GM10248 (cell line): ENCODE data around the gene ZNF678.

Experiments
- CTCF ChIA-PET: fragments of 300-600 bp; sonication (Branson Sonifier 250); formaldehyde crosslinking; extraction: SDS; loops from one replicate; lab custom pipeline; 2021; ENCODE audit warnings: antibody characterized with exemption; lab: Yijun Ruan, JAX
- POLR2A ChIA-PET: fragments of 350-650 bp; sonication (Branson Sonifier 250); formaldehyde crosslinking; extraction: SDS; loops from one replicate; lab custom pipeline; 2020; ENCODE audit warnings: antibody characterized with exemption; lab: Yijun Ruan, JAX
- DNase-seq: peaks from one replicate; pipeline ENCODE4 v3.0.0; 2012; ENCODE audit errors: extremely low spot score
- CTCF ChIP-seq: IDR thresholded peaks from 2 replicates; pipeline ENCODE4 v1.5.1; 2012; ENCODE audit warnings: mild to moderate bottlenecking, low read depth; ENCODE audit errors: extremely low read depth, missing control alignments, control extremely low read depth

The ZNF678 gene

DNA sequence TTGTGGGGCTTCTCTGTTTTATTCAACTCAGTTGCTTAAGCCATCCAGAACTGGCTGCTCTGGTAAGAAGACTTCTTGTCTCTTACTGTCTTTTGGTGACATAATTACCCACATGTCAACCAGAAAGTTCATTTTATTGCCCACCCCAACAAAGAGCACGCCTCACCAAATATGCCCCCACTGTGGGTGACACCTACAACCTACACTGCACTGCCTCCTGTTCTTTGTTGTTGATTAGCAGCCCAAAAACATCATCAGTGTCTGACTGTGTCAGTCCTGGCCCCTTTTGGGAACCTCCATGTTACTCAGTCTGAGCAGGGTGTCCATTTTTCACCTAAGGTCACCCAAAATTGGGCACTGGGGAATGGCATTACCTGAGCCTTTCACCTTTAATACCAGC lies 49.3 kb downstream of the ZNF678 start:
- POLR2A ChIA-PET: no interaction called here
- CTCF ChIA-PET: no interaction called here
- DNase-seq: no peak
- TF ChIP-seq CTCF: no peak

- CTCF ChIA-PET: no interaction called here
- POLR2A ChIA-PET: no interaction called here
- DNase-seq: no peak
- TF ChIP-seq CTCF: no peak
These were observed 50.2 kb downstream of the ZNF678 start for GRCh38 chr1:227613526-227613925.

DNA sequence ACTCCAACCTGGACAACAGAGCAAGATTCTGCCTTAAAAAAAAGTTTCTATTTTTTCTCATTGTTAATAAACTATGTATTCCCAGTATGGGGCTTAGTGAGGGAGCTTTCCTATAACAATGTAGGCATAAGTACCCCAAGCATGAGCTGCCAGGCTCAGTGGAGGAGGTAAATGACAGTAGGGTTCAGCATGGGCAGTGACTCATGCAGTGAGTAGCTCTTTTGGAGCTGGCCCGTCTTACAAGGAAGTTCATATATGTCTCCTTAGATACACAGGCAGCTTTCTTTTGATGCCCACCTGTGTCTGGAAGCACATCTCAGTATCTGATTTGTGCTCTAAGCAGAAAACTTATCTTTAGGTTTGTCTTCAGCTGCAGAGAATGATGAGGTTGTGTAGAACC lies 57.9 kb downstream of the ZNF678 start:
- ChIA-PET POLR2A (no interaction called here), CTCF (interaction anchor here (0.6 to 1.0 kb wide), 2 partner anchors 22 to 52 kb away, joined by 3 read pairs; no protein-coding TSS in a partner anchor)
- no peak for TF ChIP-seq CTCF
- DNase-seq: no peak

GRCh38 chr1:227622739-227623475 lies 59.6 kb downstream of the ZNF678 start:
- DNase-seq: no peak
- TF ChIP-seq CTCF: no peak
- CTCF ChIA-PET: no interaction called here
- POLR2A ChIA-PET: no interaction called here

GRCh38 chr1:227632325-227632724 lies 69.0 kb downstream of the ZNF678 start:
- POLR2A ChIA-PET: no interaction called here
- no peak for DNase-seq
- CTCF ChIA-PET: interaction anchor here (2.2 kb wide), 1 partner anchor 36 kb away, joined by 5 read pairs; no protein-coding TSS in a partner anchor
- no peak for TF ChIP-seq CTCF

DNA sequence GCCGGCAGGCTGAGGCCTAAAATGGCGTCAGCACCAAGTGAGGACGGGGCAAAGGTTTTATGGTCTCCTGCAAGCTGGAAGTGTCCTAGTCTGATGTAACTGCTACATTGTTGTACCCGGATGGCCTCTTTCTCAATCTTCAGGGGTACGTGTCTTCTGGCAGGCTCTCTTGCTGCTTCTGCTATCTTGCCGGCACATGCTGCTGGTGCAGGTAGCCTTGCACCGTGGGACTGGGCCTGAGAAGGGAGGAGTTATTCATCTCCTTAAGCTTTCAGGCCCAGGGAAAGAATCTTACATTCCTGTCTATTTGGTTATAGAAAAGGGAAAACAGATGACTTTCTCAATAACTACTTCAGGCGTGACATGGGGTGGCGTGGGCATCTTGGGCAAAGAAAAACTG lies 72.2 kb downstream of the ZNF678 start:
- no peak for TF ChIP-seq CTCF
- no peak for DNase-seq
- ChIA-PET CTCF (no interaction called here), POLR2A (no interaction called here)

- ChIA-PET CTCF (no interaction called here), POLR2A (no interaction called here)
- TF ChIP-seq CTCF: no peak
- no peak for DNase-seq
These were observed 91.1 kb downstream of the ZNF678 start for GRCh38 chr1:227654431-227654830.
